Endothelial cell of coronary artery (primary cell): ENCODE measurements around the gene TBCC. TPM values are rescaled to one million over a fixed set of nuclear protein-coding genes. Genes with fewer than 3 reads are reported as not detected.

Source experiments
- total RNA-seq: library from RNA; depleted of rRNA; stranded (reverse); fragments of >200 nt; gene quantifications from 2 replicates; pipeline ENCODE4 v1.2.3, GENCODE V29; 2014

TBCC gene, protein sequence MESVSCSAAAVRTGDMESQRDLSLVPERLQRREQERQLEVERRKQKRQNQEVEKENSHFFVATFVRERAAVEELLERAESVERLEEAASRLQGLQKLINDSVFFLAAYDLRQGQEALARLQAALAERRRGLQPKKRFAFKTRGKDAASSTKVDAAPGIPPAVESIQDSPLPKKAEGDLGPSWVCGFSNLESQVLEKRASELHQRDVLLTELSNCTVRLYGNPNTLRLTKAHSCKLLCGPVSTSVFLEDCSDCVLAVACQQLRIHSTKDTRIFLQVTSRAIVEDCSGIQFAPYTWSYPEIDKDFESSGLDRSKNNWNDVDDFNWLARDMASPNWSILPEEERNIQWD
- total RNA-seq, result 28.8 and 29.6 TPM in 2 replicates

DNA sequence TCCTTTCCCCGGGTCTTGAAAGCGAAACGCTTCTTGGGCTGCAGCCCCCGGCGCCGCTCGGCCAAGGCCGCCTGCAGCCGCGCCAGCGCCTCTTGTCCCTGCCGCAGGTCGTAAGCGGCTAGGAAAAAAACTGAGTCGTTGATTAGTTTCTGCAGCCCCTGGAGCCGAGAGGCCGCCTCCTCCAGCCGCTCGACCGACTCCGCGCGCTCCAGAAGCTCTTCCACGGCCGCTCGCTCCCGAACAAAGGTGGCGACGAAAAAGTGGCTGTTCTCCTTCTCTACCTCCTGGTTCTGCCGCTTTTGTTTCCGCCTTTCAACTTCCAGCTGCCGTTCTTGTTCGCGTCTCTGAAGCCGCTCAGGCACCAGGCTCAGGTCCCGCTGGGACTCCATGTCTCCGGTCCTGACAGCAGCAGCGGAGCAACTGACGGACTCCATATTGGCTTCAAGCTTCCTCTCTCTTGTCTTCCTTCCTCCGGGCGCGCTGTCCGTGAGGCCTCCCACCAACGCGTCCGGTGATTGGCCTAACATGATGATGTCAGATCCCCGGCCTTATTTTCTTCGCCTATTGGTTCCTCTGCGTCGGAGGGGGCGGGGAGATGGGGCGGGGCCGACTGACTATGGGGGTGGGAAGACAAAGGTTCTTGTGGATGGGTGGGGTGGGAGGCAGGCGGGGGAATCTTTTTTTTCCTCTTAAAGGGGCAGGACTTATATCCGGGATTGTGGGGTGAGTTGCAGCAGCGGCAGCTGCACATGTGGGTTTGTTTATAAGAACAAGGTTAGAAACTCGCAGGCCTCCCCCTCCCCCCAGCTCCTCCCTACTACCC is at the start of gene TBCC:
TSS of gene TBCC (minus strand) at position 464 of the 823 bp plus-strand sequence. CDS start at position 434, 30 bp downstream.

DNA sequence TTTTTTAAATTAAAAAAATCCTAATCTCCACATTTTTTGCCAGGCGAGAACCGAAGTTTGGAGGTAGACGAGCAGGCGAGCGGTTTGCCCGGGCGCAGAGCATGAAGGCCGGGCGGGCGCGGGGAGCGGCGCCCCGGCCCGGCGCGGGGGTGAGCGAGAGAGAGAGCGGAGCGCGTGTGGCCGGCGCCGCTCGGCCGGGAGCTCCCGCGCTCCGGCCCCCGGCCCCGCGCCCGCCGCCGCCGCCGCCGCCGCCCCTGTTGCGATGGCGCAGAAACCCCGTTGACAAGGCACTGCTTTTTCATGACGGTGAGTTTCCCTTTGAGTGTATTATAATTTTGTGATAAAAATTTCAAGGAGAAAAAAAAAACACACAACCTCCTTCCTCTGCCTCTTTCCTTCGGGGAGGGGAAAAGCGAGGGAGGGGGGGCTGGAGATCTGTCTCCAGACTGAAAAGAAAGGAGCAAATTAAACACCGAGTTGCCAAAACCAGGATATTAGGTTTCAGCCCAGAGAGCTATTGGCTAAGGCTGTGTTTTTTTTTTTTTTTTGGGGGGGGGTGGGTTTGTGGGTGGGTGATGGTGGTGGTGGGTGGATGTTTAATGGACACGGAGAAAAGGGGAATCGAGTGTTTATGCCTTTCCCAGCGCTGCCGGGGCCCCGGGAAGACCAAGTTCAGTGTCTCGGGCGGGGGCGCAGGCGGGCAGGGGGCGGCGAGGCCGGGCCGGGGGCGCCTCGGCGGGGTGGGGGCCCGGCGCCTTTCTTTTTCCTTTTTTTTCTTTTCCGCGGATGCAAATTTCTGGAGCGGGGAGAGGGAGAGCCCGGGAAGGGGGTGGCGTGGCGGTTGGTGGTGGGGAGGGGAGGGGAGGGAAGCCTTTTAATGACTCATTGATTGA is 36.1 kb upstream of the TBCC start, which contains the start of gene BICRAL:
TSS of gene BICRAL (plus strand) at position 257 of the 893 bp plus-strand sequence. CDS start 39,971 bp downstream, outside the sequence.

DNA sequence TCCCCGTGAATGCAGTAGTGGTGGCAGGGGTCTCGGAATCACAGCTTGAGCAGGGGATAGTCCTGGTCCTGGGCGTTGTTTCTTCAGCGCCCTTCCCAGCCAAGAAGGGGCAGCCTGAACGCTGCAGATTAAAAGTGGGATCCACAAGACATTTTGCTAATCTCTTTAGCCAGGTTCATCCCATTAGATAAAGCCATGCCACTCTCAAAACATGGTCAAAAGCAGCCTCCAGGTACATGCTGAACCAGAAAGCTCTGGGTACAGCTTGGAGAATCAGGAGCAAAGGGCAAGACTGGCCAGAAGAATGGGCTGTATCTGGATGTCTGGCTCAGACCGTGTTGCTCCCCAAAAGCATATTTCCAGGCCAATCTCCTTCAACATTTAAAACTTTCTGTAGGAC is 23.4 kb downstream of the TBCC start, which contains the start of gene PRPH2:
TSS of gene PRPH2 (minus strand) at position 101 of the 400 bp plus-strand sequence. CDS start 263 bp downstream, outside the sequence.

Other genes starting within 250 kb of the TBCC start
- 19.0 and 25.9 TPM in 2 replicates for gene UBR2, start 182.1 kb downstream of the TBCC start, total RNA-seq
- gene PRPH2, start 23.5 kb downstream of the TBCC start, total RNA-seq, result under 0.01 and 0.19 TPM in 2 replicates
- 2.3 and 3.4 TPM in 2 replicates for gene BICRAL, start 35.9 kb upstream of the TBCC start, total RNA-seq
- 96.0 and 109 TPM in 2 replicates for gene RPL7L1, start 133.5 kb upstream of the TBCC start, total RNA-seq
- not detected in 2 replicates for gene PTCRA, start 169.9 kb upstream of the TBCC start, total RNA-seq
- gene CNPY3, start 183.4 kb upstream of the TBCC start, total RNA-seq, result 20.7 and 35.7 TPM in 2 replicates
- gene GNMT, start 214.7 kb upstream of the TBCC start, total RNA-seq, result 0.09 TPM in 1 of 2 replicates, not detected in the other
- gene PEX6, start 233.1 kb upstream of the TBCC start, total RNA-seq, result 27.7 and 48.2 TPM in 2 replicates
- gene PPP2R5D, start 238.5 kb upstream of the TBCC start, total RNA-seq, result 35.8 and 38.1 TPM in 2 replicates